ENCODE data around the gene ABHD15.

The ABHD15 gene, protein sequence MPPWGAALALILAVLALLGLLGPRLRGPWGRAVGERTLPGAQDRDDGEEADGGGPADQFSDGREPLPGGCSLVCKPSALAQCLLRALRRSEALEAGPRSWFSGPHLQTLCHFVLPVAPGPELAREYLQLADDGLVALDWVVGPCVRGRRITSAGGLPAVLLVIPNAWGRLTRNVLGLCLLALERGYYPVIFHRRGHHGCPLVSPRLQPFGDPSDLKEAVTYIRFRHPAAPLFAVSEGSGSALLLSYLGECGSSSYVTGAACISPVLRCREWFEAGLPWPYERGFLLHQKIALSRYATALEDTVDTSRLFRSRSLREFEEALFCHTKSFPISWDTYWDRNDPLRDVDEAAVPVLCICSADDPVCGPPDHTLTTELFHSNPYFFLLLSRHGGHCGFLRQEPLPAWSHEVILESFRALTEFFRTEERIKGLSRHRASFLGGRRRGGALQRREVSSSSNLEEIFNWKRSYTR

DNA sequence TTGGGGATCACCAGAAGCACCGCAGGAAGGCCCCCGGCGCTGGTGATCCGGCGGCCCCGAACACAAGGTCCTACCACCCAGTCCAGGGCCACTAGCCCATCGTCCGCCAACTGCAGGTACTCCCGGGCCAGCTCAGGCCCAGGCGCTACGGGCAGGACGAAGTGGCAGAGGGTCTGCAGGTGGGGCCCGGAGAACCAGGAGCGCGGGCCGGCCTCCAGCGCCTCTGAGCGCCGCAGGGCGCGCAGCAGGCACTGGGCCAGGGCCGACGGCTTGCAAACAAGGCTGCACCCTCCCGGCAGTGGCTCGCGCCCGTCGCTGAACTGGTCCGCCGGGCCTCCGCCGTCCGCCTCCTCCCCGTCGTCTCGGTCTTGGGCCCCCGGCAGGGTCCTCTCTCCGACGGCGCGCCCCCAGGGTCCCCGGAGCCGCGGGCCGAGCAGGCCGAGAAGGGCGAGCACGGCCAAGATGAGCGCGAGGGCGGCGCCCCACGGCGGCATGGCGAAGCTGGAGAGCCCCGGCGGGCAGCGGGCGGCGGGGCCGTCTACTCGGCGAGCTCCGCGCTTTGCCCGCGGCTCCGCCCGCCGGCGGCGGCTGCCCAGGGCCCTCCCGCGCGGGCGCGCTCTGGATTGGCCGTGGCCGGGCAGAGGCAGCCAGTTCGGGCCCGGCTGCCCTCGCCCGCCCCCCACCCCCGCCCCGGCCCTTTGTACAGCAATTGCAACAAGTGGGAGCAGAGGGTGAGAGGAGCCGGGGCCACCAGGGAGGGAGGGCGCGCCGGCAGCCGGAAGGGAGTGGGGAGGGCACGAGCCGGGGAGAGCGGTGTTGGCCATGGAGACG, at the start of gene ABHD15:
ABHD15 (minus strand) TSS at position 565 of the 831 bp plus-strand sequence; CDS start at position 494, 71 bp downstream.
- in situ Hi-C loops (cut with HindIII; ENCODE audit: low sequenced_read_pairs): no loop called here

GRCh38 chr17:29615492-29616299, 48.9 kb upstream of the ABHD15 start:
- in situ Hi-C loops (cut with HindIII; ENCODE audit: low sequenced_read_pairs): no loop called here

DNA sequence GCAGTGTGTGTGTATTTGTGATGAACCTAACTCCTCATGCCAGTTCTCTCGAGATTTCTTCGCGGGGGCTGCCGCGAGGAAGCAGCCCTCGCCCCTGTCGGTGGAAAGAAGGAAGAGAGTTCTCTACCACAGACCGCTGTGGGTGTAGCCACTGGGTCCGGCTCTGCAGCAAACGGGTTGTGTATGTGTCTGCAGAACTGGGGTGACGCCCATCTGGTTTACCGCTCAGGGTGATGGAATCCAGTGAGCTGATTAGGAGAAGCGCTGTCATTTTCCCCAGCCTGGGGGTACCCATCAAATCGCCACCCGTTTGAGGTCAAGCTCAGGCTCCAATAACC, 48.2 kb upstream of the ABHD15 start:
- in situ Hi-C loops (cut with HindIII; ENCODE audit: low sequenced_read_pairs): no loop called here

GRCh38 chr17:29614349-29615047, 47.7 kb upstream of the ABHD15 start:
- in situ Hi-C loops (cut with HindIII; ENCODE audit: low sequenced_read_pairs): no loop called here

GRCh38 chr17:29613856-29614255, 47.0 kb upstream of the ABHD15 start:
- in situ Hi-C loops (cut with HindIII; ENCODE audit: low sequenced_read_pairs): no loop called here

- in situ Hi-C loops (cut with HindIII; ENCODE audit: low sequenced_read_pairs): no loop called here
Measured at GRCh38 chr17:29613352-29613837, 46.6 kb upstream of the ABHD15 start.

DNA sequence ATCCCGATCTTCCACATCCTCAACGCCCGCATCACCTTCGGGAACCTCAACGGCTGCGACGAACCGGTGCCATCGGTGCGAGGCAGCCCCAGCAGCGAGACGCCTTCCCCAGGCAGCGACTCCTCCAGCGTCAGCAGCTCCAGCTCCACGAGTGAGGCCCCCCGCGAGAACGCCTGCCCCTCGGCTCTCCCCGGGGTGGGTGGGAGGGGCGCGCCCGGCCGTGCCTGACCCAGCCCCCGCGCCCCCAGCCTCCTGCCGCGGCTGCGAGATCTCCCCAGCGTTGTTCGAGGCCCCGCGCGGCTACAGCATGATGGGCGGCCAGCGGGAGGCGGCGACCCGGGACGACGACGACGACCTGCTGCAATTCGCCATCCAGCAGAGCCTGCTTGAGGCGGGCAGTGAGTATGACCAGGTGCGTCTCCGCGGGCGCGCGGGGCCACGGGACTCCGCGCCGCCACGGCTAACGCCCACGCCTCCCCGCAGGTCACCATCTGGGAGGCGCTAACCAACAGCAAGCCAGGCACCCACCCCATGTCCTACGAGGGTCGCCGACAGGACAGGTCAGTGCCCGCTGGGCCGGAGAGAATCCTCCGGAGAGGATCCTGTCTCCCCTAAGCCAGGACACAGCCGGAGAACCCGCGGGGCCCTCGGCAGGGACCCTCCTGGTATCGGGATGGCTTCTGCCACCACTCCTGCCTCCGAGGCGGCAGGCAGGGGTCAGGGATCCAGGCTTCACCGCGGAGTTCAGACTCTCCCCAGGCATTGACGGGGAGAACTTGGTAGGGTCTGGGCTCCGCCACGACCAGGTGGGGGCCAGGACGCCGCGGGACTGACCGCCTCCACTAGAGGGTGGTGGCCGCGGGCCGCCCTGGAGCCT, 45.8 kb upstream of the ABHD15 start:
- in situ Hi-C loops (cut with HindIII; ENCODE audit: low sequenced_read_pairs): no loop called here

- in situ Hi-C loops (cut with HindIII; ENCODE audit: low sequenced_read_pairs): no loop called here
Measured at GRCh38 chr17:29612094-29612403, 45.2 kb upstream of the ABHD15 start.

- in situ Hi-C loops (cut with HindIII; ENCODE audit: low sequenced_read_pairs): no loop called here
Measured at GRCh38 chr17:29611351-29612093, 44.7 kb upstream of the ABHD15 start.

DNA sequence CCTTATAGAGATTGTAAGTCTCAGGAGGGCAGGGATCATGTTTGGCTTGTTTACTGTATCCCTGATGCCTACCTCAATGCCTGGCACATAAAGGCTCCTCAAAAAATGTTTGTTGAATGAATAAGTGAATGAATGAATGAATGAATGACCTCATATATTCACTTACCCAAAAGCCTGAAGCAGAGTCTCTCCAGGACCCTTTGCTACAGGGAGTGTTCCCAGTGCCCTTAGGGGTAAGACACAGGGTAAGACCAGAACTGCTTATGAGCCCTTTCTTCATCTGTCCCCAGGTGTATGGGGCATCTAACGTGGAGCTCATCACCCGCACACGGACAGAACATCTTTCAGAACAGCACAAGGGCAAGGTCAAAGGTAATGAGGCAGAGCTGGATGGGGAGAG, 43.6 kb upstream of the ABHD15 start:
- in situ Hi-C loops (cut with HindIII; ENCODE audit: low sequenced_read_pairs): no loop called here

GRCh38 chr17:29608986-29609385, 42.1 kb upstream of the ABHD15 start:
- in situ Hi-C loops (cut with HindIII; ENCODE audit: low sequenced_read_pairs): no loop called here

DNA sequence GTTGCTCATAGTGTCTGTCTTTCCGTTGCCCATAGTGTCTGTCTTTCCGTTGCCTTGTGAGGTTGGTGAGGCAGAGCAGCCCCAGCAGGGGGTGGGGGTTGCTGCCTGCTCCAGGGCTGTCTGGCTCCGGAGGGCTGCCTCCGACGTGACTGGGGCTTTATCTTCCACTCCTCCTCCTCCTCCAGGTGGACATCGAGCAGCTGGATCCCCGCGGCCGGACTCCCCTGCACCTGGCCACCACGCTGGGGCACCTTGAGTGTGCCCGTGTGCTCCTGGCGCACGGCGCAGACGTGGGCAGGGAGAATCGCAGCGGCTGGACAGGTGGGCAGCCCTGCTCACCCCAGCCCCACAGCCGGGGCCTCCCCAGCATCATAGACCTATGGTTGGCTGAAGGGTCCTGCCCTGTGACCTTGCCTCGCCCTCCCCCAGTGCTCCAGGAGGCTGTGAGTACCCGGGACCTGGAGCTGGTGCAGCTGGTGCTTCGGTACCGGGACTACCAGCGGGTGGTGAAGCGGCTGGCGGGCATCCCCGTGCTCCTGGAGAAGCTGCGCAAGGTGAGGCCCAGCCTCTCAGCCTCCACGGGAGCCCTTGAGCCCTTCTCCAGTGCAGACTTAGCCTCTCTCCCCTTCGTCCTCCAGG, 40.8 kb upstream of the ABHD15 start:
- in situ Hi-C loops (cut with HindIII; ENCODE audit: low sequenced_read_pairs): no loop called here

DNA sequence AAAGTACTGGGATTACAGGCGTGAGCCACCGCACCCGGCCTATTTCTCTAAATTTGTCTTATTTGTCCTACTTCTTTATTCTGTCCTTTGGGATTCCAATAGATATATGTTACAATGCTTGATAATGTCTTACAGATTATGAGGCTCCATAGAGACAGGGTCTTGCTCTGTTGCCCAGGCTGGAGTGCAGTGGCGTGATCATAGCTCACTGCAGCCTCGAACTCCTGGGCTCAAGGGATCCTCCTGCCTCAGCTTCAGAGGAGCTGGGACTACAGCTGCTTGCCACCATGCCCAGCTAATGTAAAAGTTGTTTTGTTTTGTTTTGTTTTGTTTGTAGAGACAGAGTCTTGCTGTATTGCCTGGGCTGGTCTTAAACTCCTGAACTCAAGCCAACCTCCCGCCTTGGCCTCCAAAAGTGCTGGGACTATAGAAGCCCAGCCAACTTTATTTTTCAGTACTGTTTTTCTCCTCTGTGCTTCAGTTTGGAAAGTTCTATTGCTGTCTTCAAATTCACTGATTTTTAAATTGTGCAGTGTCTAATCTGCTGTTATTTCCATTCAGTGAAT, 36.4 kb upstream of the ABHD15 start:
- in situ Hi-C loops (cut with HindIII; ENCODE audit: low sequenced_read_pairs): no loop called here

DNA sequence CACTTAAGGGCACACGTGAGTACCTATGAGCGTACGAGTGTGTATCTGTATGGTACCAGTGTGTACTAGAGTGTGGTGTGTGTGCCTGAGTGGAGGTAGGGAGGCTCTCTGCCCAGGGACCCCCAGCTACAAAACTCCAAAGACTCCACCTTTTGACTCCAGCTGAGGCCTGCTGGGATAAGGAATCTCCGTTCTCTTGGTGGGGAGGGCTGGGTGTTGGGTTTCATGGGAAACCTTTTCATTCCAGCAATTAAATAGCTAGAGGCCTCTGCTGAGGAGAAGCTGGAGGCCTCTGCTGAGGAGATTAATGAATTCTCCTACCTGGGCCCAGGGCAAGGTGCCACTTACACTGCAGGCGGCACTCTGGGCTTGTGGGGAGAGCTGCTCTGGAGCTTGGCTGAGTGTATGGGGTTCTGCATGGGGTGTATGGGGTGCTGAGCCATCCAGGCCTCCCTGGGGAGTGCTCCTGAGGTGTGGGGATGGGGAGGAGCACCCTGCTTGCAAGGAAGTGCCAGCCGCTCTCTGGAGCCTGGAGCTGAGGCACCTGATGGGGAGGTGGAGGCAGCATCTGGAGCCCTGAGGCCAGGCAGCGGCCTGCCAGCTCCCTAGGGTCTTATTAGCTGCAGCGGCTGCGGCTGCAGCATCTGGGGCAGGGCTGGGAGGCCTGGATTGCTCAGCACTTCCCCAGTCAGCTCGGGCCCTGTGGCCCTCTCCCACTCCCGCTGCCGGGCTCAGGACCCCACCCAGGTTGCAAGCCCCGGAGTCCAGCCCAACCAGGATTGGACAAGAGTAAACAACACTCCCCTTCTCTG, 30.7 kb upstream of the ABHD15 start:
- in situ Hi-C loops (cut with HindIII; ENCODE audit: low sequenced_read_pairs): no loop called here

DNA sequence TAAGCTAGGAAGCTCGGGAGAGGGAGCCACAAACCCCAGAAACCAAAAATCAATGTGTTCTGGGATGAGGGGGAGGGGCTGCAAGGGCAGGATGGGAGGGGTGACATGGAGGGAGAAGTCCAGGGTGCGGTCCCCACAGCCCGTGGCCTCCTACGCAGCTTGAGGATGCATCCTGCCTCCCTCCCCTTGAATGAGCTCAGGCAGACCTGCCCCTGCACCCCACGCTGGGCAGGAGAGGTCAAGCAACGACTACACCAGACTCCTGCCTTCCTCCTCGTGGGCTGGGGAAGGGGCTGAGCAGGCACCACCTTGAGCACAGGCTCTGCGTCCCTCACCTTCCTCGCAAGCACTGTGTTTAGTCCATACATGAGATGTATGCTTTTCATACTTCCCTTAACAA, 30.0 kb upstream of the ABHD15 start:
- in situ Hi-C loops (cut with HindIII; ENCODE audit: low sequenced_read_pairs): no loop called here

- in situ Hi-C loops (cut with HindIII; ENCODE audit: low sequenced_read_pairs): no loop called here
Measured at GRCh38 chr17:29595943-29596774, 29.3 kb upstream of the ABHD15 start.
